NCI-H2196 treated with DMSO at 0.1 percent for 48 hours (cell line): Measurements from ENCODE around the gene ABCC4.
"Not testable (repeated sequence)": the region's sequence is repeated elsewhere in the genome, so short reads cannot be mapped to it uniquely, and the experiment has no call there.

Experiments
- DNase-seq: peaks from one replicate; lab custom pipeline; 2025; ENCODE audit not compliant: unreplicated experiment; lab: John Stamatoyannopoulos, UW

Gene ABCC4

GRCh38 chr13:95204231-95204765, 97.0 kb downstream of the ABCC4 start:
- no peak for DNase-seq

- DNase-seq: no peak
Observed at GRCh38 chr13:95201814-95202651, 99.2 kb downstream of the ABCC4 start.

- not testable (repeated sequence) for DNase-seq
Observed at GRCh38 chr13:95200386-95200957, 100.8 kb downstream of the ABCC4 start.

GRCh38 chr13:95199896-95200295, 101.4 kb downstream of the ABCC4 start:
- no peak for DNase-seq

GRCh38 chr13:95198606-95199005, 102.6 kb downstream of the ABCC4 start:
- not testable (repeated sequence) for DNase-seq

GRCh38 chr13:95197548-95197947, 103.7 kb downstream of the ABCC4 start:
- DNase-seq: no peak

GRCh38 chr13:95195146-95195545, 106.1 kb downstream of the ABCC4 start:
- DNase-seq: no peak

- no peak for DNase-seq
Observed at GRCh38 chr13:95193509-95194230, 107.6 kb downstream of the ABCC4 start.

GRCh38 chr13:95192998-95193397, 108.3 kb downstream of the ABCC4 start:
- no peak for DNase-seq

GRCh38 chr13:95192564-95192945, 108.7 kb downstream of the ABCC4 start:
- not testable (repeated sequence) for DNase-seq

- DNase-seq: peak; percentile 5
Observed at GRCh38 chr13:95191821-95192563, 109.3 kb downstream of the ABCC4 start.

GRCh38 chr13:95188128-95188527, 113.1 kb downstream of the ABCC4 start:
- no peak for DNase-seq

GRCh38 chr13:95185851-95186250, 115.4 kb downstream of the ABCC4 start:
- DNase-seq: no peak

GRCh38 chr13:95185311-95185710, 115.9 kb downstream of the ABCC4 start:
- DNase-seq: no peak

GRCh38 chr13:95184317-95184716, 116.9 kb downstream of the ABCC4 start:
- no peak for DNase-seq

- DNase-seq: no peak
Observed at GRCh38 chr13:95182570-95183265, 118.5 kb downstream of the ABCC4 start.

- DNase-seq: no peak
Observed at GRCh38 chr13:95181586-95181985, 119.7 kb downstream of the ABCC4 start.

GRCh38 chr13:95180513-95181245, 120.6 kb downstream of the ABCC4 start:
- DNase-seq: no peak

- DNase-seq: no peak
Observed at GRCh38 chr13:95176611-95177259, 124.5 kb downstream of the ABCC4 start.
